HEK293 (cell line): ENCODE results near the gene SLC6A6.
A peak's percentile ranks its signal among the peaks of the same experiment; 100 is the strongest.

ENCODE experiments used
- BCL11A ChIP-seq: fragments of 450-650 bp; formaldehyde crosslinking; IDR thresholded peaks from 2 replicates; pipeline ENCODE4 v1.5.1; 2016; ENCODE audit warnings: low read depth, missing biosample characterization, missing genetic modification characterization
- CTCF ChIP-seq: fragments of 450-650 bp; formaldehyde crosslinking; IDR thresholded peaks from 2 replicates; pipeline ENCODE4 v1.5.1; 2016; ENCODE audit warnings: missing biosample characterization, missing genetic modification characterization
- RBAK ChIP-seq: fragments of 450-650 bp; formaldehyde crosslinking; IDR thresholded peaks from 2 replicates; pipeline ENCODE4 v1.5.1; 2016; ENCODE audit warnings: missing biosample characterization, missing genetic modification characterization
- REST ChIP-seq: fragments of 450-650 bp; formaldehyde crosslinking; IDR thresholded peaks from 2 replicates; pipeline ENCODE4 v1.5.1; 2016; ENCODE audit warnings: missing biosample characterization, missing genetic modification characterization
- ZBTB7A ChIP-seq: fragments of 450-650 bp; formaldehyde crosslinking; IDR thresholded peaks from 2 replicates; pipeline ENCODE4 v1.5.1; 2016; ENCODE audit warnings: low read depth, missing biosample characterization, missing genetic modification characterization
- ZNF341 ChIP-seq: fragments of 450-650 bp; formaldehyde crosslinking; IDR thresholded peaks from 2 replicates; pipeline ENCODE4; 2016; ENCODE audit warnings: low read depth, missing biosample characterization, missing genetic modification characterization
- ZNF677 ChIP-seq: fragments of 450-650 bp; IDR thresholded peaks from 2 replicates; pipeline ENCODE4 v1.5.0; 2018; ENCODE audit warnings: missing biosample characterization, mild to moderate bottlenecking, missing genetic modification characterization, moderate library complexity

- TF ChIP-seq CTCF (tag by site-specific recombination) (peak; percentile 21; the same call in 1 of the 2 replicates), ZNF341 (tag by site-specific recombination) (0 out of 2 replicates have a peak, but pooled peaks have one; percentile 23), RBAK (tag by site-specific recombination) (no peak), REST (tag by site-specific recombination) (no peak), ZNF677 (tag by site-specific recombination) (no peak), BCL11A (tag by site-specific recombination) (peak; percentile 80), ZBTB7A (tag by site-specific recombination) (peak; percentile 61; the same call in 1 of the 2 replicates)
Observed at GRCh38 chr3:14371573-14372474, 30.6 kb upstream of the SLC6A6 start.
